SJSA1 (cell line): Measurements from ENCODE around the gene PRPF6. TPM values are rescaled to one million over a fixed set of nuclear protein-coding genes. Genes with fewer than 3 reads are reported as not detected.

ENCODE experiments used
- DNase-seq, 2 experiments: peaks; one replicate each; pipeline ENCODE4 v3.0.0-alpha.2; 2015 to 2020; ENCODE audit warnings: low spot score in 2 of 2, low read depth in 1 of 2
- H3K27ac ChIP-seq: fragments of 250-450 bp; sonication (Bioruptor Pico); 2 replicates; pipeline ENCODE4 v1.5.1; 2020; ENCODE audit warnings: mild to moderate bottlenecking, moderate library complexity
- H3K27me3 ChIP-seq: fragments of 250-450 bp; sonication (Bioruptor Pico); replicated peaks from 2 replicates; pipeline ENCODE4 v1.5.1; 2020; ENCODE audit warnings: mild to moderate bottlenecking, moderate library complexity
- H3K36me3 ChIP-seq: fragments of 250-450 bp; sonication (Bioruptor Pico); 2 replicates; pipeline ENCODE4 v1.5.1; 2020; ENCODE audit warnings: mild to moderate bottlenecking
- H3K4me1 ChIP-seq: fragments of 250-450 bp; sonication (Bioruptor Pico); replicated peaks from 2 replicates; pipeline ENCODE4 v1.6.1; 2021; ENCODE audit warnings: mild to moderate bottlenecking
- H3K4me3 ChIP-seq: fragments of 250-450 bp; sonication (Bioruptor Pico); 2 replicates; pipeline ENCODE4 v1.5.1; 2020; ENCODE audit warnings: mild to moderate bottlenecking
- H3K9me3 ChIP-seq: fragments of 250-450 bp; sonication (Bioruptor Pico); replicated peaks from 2 replicates; pipeline ENCODE4 v1.5.1; 2020; ENCODE audit warnings: mild to moderate bottlenecking
- total RNA-seq: library from RNA; depleted of rRNA; stranded (reverse); fragments of >200 nt; shearing (Covaris generic); gene quantifications from 2 replicates; pipeline ENCODE4 v1.2.3, GENCODE V29; 2014

Gene PRPF6
- total RNA-seq, 1 experiment from 2014 or later: 72.1 TPM

DNA sequence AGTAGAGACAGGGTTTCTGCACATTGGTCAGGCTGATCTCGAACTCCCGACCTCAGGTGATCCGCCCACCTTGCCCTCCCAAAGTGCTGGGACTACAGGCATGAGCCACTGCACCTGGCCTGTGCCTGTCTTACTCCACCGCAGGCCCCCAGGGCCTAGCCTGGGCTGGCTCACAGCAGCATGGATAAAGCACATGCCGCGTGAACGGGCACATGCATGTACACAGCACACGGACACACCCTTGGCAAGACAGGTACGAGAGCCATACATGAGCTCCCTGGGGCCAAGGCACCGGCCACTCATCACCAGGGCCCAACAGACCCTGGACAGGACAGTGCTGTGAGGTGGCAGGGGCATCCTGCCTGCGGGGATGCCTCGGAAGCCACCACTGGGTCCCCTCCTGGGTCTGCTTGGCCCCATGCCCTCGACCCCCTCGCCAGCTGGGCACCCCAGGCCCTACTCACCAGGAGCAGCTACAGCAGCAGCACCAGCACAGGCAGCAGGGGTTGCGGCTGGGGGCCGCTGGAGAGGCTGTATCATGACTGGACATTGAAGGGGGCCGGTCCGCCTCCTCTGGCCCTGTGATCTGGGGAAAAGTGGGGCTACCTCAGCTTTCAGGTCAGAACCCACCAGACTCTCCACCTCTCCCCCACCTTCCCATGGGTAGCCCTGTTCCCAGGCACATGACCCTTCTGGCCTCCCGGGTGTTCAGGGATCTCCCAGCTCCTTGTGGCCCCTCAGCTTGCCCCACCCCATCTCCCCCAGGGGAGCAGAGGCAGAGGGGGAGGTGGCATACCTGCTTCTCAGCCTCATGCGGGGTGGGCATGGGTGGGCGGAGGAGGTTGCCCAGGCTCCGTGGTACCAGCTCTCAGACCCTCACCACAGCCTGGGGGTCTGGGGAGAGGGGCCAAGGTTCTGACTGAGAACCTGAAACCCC lies 95.4 kb downstream of the PRPF6 start:
- peaks cover 39% of the 10 kb centered on the region for H3K36me3 ChIP-seq
- H3K4me1 ChIP-seq: peaks cover 36% of the 10 kb centered on the region
- H3K27ac ChIP-seq: no peak overlapping the region
- no peak overlapping the region for H3K4me3 ChIP-seq
- no peaks in the 10 kb centered on the region for H3K27me3 ChIP-seq
- no peaks in the 10 kb centered on the region for H3K9me3 ChIP-seq
- DNase-seq: no peak

DNA sequence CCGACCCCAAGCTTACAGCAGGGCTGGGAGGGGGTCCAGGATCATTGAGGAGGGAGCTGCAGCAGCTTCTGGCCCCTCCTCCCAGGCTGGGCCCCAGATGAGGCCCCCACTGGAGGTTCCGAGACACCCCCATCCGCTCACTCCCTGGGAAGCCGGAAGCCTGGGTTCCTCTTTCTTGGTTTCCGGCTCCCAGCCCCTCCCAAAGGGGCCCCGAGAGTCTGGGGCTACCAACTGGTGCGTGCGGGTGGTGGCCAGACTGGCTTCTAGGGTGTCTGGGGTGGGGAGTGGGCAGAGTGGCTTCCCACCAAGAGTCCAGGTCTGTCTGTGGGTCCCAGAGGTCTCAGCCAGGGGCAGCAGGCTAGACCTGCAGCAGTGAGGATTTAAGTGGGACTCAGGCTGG lies 96.2 kb downstream of the PRPF6 start:
- Histone ChIP-seq H3K27ac (no peak overlapping the region), H3K27me3 (no peaks in the 10 kb centered on the region), H3K9me3 (no peaks in the 10 kb centered on the region), H3K36me3 (peaks cover 32% of the 10 kb centered on the region), H3K4me1 (peaks cover 36% of the 10 kb centered on the region), H3K4me3 (no peak overlapping the region)
- DNase-seq: no peak

- peaks cover 36% of the 10 kb centered on the region for H3K4me1 ChIP-seq
- H3K36me3 ChIP-seq: peaks cover 28% of the 10 kb centered on the region
- H3K9me3 ChIP-seq: no peaks in the 10 kb centered on the region
- no peak for DNase-seq
- H3K27ac ChIP-seq: no peak overlapping the region
- no peaks in the 10 kb centered on the region for H3K27me3 ChIP-seq
- no peak overlapping the region for H3K4me3 ChIP-seq
These were observed 96.6 kb downstream of the PRPF6 start for GRCh38 chr20:64077541-64077875.

- no peak overlapping the region for H3K4me3 ChIP-seq
- H3K9me3 ChIP-seq: no peaks in the 10 kb centered on the region
- H3K27me3 ChIP-seq: peaks cover 2% of the 10 kb centered on the region; the same call in 1 of the 2 replicates
- peaks cover 39% of the 10 kb centered on the region for H3K4me1 ChIP-seq
- no peak overlapping the region for H3K27ac ChIP-seq
- peaks cover 22% of the 10 kb centered on the region for H3K36me3 ChIP-seq
- DNase-seq: no peak
These were observed 97.1 kb downstream of the PRPF6 start for GRCh38 chr20:64077876-64078551.

GRCh38 chr20:64078934-64079272 lies 98.0 kb downstream of the PRPF6 start:
- no peaks in the 10 kb centered on the region for H3K9me3 ChIP-seq
- H3K4me1 ChIP-seq: peaks cover 48% of the 10 kb centered on the region
- H3K4me3 ChIP-seq: peak overlapping the region; percentile 60
- H3K36me3 ChIP-seq: peaks cover 14% of the 10 kb centered on the region
- DNase-seq: no peak
- H3K27ac ChIP-seq: no peak overlapping the region
- H3K27me3 ChIP-seq: peaks cover 10% of the 10 kb centered on the region

DNA sequence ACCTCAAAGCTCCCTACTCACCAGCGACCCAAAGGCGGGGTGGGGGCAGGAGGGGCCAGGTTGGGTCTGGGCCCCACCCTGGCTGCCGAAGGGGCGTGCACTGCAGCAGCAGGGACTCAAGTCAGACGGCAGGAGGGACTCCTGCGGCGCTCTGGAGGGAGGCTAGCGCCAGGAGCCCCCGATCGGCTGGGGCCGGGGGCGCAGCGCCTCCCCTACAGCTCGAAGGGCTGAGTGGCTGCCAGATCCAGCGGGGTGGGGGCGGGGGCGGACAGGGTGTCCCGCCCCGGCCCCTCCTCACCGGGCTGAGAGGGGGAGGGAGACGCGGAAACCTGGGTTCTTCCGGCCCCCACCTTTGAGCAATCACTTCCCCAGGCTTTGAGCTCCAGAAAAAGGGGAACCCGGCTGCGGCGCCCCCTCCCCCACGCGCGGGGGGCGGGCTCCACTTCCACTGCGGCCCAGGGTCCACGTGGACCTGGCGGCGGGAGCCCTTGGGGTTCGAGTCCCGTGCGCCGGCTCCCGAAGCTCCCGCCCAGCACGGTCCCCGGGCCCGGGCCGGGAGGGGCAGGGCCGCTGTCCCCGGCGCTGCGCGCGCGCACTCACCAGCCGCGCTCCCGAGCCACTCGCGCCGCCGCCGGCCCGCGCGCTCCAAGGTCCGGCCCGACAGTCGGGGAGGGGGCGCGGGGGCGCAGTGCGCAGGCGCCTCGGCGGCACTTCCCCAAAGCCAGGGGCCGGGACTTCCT lies 98.5 kb downstream of the PRPF6 start, which contains the start of gene RGS19:
Gene RGS19, minus strand, starts transcription at position 246 of the 740 bp plus-strand sequence. CDS start 2,632 bp downstream, outside the sequence.
- H3K4me3 ChIP-seq: peak within 1 kb of the TSS; percentile 60
- no peak within 1 kb of the TSS for H3K27ac ChIP-seq
- peak; percentile 62 to 68 for DNase-seq
- H3K27me3 ChIP-seq: peaks cover 16% of the 10 kb centered on the region
- H3K36me3 ChIP-seq: peaks cover 8% of the 10 kb centered on the region
- no peaks in the 10 kb centered on the region for H3K9me3 ChIP-seq
- H3K4me1 ChIP-seq: peaks cover 47% of the 10 kb centered on the region

DNA sequence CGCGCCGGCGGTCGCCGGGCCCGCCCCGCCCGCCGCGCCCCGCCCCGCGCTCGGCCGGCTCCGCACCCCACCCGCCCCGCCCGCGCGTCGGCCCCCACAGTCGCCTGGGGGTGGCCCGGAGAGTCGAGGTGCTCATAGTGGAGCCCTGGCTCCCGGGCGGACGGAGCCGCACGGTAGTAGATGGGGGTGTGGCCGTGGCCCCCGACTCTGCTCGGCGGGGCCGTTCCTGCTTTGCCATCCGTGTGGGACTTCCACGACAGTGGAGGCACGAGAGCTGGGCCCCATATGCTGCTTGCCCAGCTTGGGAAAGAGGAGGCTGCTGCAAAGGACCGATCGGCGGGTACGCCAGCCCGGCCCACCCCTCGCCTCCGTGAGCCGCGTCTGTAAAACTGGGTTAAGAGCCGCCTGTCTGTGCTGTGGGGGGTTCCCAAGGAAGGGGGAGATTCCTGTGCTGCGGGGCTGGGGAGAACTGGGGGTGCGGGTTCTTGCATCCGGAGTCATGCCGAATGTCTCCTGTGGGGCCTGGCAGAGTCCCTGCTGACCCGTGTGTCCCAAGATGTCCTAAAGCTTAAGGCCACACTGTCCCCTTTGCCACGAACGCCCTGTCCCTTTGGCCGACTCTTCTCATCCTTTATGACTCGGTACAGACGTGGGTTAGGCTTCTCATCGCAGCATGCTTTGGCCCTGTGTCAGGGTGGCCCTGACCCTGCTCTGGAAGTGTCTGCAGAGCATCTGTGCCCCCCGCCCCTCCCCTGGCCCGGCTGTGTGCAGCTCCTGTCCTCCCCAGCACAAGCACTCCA lies 99.3 kb downstream of the PRPF6 start, which contains the start of gene OPRL1:
Gene OPRL1, plus strand, starts transcription at position 70 of the 800 bp plus-strand sequence. CDS start 12,639 bp downstream, outside the sequence.
- Histone ChIP-seq H3K27ac (no peak within 1 kb of the TSS), H3K4me3 (peak within 1 kb of the TSS; percentile 60), H3K4me1 (peaks cover 39% of the 10 kb centered on the region), H3K27me3 (peaks cover 24% of the 10 kb centered on the region), H3K9me3 (no peaks in the 10 kb centered on the region), H3K36me3 (peaks cover 5% of the 10 kb centered on the region; the same call in 1 of the 2 replicates)
- DNase-seq: no peak

DNA sequence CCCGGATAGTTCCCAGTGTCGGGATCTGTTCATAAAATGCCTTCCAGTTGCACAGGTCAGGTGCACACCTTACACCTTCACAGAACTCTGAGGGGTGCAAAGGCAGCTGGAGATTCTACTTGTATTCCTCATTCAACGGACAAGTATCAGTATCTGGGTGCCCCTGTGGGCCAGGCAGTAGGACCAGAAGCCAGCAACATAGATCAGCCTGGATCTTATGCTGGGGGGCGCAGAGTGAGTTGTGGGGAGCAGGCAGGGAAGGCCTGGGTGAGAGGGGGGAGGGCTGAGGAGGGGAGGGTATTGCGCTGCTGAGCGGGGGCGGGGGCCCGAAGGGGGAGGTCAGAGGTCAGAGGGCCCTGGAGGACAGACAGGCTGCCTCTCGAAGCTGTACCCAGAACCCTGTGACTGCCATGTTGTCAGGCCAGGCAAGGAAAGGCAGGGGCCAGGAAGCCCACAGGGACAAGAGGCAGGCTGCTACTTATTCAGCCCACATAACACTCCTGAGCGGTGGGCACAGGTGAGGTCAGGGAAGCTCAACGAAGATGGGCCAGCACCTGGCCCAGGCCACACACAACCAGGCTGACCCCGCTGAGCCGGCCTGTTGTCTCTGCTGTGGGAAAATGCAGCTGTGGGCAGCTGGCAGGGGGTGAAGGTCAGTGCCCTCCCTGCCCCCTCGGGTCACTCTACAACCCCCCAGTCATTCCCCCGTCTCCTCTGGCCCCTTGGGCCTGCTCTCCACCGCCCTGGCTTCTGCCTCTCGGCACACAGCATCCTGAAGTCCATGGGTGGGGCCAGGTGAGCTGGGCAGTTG lies 100.1 kb downstream of the PRPF6 start:
- H3K4me3 ChIP-seq: no peak overlapping the region

GRCh38 chr20:64081624-64081964 lies 100.7 kb downstream of the PRPF6 start:
- peaks cover 39% of the 10 kb centered on the region for H3K4me1 ChIP-seq
- no peaks in the 10 kb centered on the region; the same call in 1 of the 2 replicates for H3K36me3 ChIP-seq
- H3K27ac ChIP-seq: no peak overlapping the region
- no peak overlapping the region for H3K4me3 ChIP-seq
- no peak for DNase-seq
- peaks cover 36% of the 10 kb centered on the region for H3K27me3 ChIP-seq
- H3K9me3 ChIP-seq: no peaks in the 10 kb centered on the region

More for the DNA sequence above, 100.1 kb downstream of the PRPF6 start:
- Histone ChIP-seq H3K9me3 (no peaks in the 10 kb centered on the region), H3K27ac (no peak overlapping the region), H3K4me1 (peaks cover 39% of the 10 kb centered on the region), H3K27me3 (peaks cover 30% of the 10 kb centered on the region), H3K36me3 (peaks cover 4% of the 10 kb centered on the region; the same call in 1 of the 2 replicates)
- no peak for DNase-seq

DNA sequence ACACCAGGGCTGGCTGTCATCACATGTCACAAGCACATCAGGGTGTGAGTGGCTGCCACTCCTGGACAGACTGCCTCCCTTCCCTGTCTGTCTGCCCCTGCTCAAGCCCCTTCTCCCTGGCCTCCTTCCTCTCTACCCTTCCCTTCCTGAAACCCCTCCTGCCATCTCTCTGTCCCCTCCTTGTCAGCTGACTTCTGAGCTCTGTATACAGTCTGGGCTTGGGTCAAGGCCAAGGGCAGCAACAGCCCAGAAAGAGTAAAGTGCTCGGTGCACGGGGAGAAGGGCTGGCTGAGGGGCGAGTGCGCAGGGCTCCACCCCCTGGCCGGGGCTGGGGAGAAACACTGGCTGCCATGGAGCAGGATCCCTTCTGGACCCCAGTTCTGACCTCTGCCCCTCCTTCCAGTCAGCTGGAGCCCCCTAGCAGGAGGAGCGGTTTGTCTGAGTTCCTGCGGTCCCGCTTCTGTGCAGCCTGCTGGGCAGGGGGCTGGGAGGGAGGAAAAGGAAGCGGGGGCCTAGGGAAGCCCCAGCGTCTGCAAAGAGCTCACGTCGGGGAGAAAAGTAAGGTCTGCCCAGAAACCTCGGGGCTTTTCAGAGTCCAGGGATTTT lies 101.3 kb downstream of the PRPF6 start:
- peaks cover 39% of the 10 kb centered on the region for H3K4me1 ChIP-seq
- H3K27ac ChIP-seq: no peak overlapping the region
- no peak overlapping the region for H3K4me3 ChIP-seq
- DNase-seq: no peak
- peaks cover 36% of the 10 kb centered on the region for H3K27me3 ChIP-seq
- H3K9me3 ChIP-seq: no peaks in the 10 kb centered on the region
- H3K36me3 ChIP-seq: no peaks in the 10 kb centered on the region; the same call in 1 of the 2 replicates
